Left cardiac atrium (tissue), 4 donors: Measurements from ENCODE around the gene RERE. TPM values are rescaled to one million over a fixed set of nuclear protein-coding genes. Genes with fewer than 3 reads are reported as not detected.
A peak's percentile ranks its signal among the peaks of the same experiment; 100 is the strongest.

Experiments
- ATAC-seq, 2 donors: fragments of 200-7000 bp; cut with Tn5 transposase; one replicate each; pipeline ENCODE4 v1.9.1; 2020; ENCODE audit warnings: mild to moderate bottlenecking in 2 of 2, moderate library complexity in 2 of 2
- DNase-seq: peaks from one replicate; pipeline ENCODE4 v3.0.0-alpha.2; 2020
- intact Hi-C, 2 donors: fragments of 100-400 bp; cut with DNase I; formaldehyde crosslinking; loops; one replicate each; pipeline versions ENCODE4 v1.14.1 to v1.15.1; 2022 to 2023
- total RNA-seq, 2 donors: library from RNA; stranded (reverse); fragmentation: NEBNext Ultra II Directional; extraction: Animal tissue kit (Norgen Biotek cat#: 25700); gene quantifications; one replicate each; pipeline ENCODE4 v1.2.1, GENCODE V29; 2021
- donor health status: DM: no; HTN: yes; CAD: no.
- donor health status: DM: no; HTN: yes; CAD: no; lungs with severe emphysema.
- donor health status: DM: yes; HTN: yes; CAD: no.
- donor health status: Dilated cardiomyopathy.

RERE gene
- total RNA-seq, 2 donors from 2014 or later, result 128 to 162 TPM

DNA sequence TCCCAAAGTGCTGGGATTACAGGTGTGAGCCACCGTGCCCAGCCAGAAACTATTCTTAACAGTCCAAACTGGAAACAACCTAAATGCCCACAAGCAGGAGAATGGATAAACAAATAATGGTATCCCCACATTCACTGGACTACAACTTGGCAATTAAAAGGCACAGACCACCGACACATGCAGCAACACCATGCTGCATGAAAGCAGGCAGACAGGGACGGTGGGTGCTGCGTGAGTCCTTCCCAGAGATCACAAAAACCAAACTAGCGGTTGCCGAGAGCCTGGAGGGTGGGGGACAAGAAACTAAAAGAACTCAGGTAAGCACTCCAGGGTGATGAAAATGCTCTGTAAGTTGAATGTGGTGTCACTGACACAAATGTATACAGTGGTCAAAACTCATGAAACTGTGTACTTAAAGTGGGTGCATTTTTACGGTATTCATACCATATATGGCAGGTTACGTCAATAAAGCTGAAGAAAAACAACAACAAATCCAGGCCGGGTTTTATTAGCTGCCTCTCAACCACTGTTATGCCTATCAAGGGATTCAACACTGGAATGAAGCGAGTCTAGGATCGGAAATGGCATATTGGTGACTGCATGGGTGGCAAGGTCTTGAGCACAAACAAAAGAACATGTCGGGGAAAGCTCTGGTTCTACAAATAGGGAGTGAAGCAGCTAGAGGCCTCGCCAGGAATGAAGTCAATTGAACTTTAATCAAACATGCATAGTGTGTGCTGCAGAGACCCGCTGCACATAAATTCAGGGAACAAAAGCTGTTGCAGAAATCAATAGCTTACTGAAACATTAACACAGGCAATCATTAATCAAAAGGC lies 447.2 kb downstream of the RERE start:
- DNase-seq (no peak), ATAC-seq (no peak)
- intact Hi-C loops, result loop anchor here (5.0 to 10.0 kb wide), 3 partner anchors 37 to 155 kb away; no protein-coding TSS in a partner anchor

DNA sequence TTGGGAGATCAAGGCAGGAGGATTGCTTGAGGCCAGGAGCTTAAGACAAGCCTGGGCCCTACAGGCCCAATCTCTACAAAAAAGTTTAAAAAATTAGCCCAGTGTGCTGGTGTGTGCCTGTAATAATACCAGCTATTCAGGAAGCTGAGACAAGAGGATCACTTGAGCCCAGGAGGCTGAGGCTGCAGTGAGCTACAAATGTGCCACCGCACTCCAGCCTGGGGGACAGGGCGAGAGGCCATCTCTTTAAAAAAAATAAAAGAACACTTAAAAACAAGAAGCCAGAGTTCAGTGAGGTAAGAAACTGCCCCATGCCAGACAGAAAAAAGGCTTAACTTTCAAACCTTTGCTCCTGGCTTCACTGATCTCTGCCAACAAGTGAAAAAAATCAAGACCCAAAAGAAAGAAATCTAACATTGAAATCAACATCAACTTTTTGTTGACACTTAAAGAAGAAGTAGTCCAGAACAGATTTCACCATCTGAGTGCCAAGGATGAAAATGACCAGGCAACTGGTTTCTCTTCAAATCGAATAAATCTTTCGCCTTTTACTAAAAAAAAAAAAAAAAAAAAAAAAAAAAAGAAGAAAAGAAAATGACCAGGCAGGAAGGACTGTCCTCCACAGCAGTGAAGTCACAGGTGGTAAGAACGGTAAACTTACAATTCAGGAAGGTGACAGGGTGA lies 448.3 kb downstream of the RERE start:
- intact Hi-C loops, result no loop called here
- DNase-seq (no peak), ATAC-seq (no peak)

DNA sequence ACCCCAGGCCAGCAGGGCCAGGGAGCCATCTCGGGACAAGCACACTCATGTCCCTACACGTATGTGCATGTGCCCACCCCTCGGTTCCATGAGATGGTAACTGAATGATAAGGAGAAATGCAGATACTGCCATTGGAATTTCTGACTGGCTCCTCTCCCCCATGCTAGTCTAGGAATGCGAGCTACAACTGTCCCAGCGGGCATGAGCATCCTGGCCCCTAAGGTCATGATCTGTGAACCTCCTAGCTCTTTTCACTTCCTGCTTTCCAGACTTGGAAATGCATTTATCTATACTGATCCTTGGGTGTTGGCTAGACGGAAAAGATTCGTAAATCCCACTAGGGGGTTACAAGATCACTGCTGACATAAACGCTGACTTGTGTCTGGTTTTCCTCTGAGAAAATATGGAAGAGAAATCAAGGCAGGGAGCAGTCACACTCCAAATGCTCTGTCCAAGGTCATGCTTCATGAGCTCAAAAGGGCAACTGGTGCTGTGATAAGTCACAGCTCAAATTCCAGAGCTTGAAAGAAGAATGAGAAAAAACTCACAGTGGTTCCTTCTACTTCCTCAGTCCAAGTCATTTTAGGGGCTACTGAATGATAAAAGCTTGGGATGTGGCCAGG lies 449.8 kb downstream of the RERE start:
- no peak for DNase-seq
- intact Hi-C loops, result no loop called here
- no peak for ATAC-seq

DNA sequence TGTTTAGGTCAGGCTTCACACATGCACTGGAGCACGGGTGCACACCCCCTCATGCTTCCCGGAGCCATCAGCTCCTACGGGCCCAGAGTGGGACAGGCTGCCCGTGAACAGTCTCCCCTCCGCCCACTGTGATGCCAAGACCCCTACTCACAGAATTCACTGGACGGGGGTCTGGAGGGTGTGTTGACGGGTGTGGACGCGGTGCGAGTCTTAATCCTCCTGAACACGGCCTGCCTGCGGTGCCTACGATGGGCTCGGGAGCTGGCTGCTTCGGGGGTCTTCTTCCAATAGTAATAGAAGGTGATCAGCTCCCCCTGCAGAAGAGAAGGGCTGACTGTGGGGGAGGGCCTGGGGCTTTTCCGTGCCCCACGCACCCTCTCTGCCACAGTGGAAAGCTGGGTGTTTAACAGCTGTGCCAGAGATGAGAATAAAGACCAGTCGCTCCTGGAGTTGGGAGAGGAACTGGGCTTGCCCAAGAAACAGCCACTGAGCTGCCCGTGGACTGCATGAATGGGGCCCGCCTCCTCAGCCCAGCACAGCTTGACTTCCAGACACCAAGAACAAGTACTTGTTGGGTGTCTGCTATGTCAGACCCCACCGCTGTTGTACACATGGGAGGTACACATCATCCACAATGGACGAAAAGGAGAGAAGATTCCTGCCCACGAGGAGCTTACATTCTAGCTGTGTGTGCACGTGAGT lies 451.6 kb downstream of the RERE start:
- no peak for DNase-seq
- intact Hi-C loops, result no loop called here

DNA sequence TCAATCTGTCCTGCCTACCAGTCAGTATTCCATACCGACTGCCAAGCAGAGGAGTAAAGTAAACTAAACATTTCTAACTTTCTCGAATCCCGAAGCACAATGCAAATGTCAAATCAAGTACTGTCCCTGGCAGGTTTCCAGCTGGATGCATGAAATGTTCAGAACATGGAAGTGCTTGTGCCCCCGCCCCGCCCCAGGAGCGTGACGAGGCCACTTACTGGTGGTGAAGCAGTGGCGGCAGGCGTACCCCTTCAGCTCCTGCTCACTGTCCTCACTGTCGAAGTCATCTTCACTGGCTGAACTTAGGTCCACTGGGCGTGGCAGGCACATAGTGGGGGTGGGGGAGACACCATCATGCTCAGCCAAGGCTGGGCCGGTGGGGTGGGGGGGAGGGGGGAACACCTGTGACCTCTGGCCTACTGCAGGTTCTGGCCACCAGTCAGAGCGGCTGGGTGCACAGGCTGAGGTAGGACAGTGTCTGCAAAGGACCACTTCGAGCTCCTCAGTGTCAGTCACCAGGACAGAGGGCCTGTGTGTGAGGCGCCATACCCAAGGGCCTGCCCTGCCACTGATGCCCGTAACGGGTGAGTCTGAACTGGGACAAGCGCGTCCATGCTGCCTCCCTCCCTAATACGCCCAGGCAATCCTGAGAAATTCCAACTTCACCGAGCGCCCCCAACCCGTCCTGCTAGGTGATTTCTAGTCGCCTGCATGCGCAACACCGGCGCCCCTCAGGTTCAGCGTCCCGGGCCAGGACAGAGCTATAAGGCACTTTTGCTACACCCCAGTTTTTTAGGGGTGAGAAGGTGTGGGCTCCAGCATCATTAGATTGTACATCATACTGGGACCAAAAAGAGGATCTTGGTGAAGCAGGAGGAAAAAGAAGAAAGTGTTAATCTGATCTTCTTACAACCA lies 452.7 kb downstream of the RERE start:
- ATAC-seq, result peak; percentile 25 to 39
- peak; percentile 81 for DNase-seq
- intact Hi-C loops, result no loop called here

More for the DNA sequence above, 451.6 kb downstream of the RERE start:
- no peak for ATAC-seq

DNA sequence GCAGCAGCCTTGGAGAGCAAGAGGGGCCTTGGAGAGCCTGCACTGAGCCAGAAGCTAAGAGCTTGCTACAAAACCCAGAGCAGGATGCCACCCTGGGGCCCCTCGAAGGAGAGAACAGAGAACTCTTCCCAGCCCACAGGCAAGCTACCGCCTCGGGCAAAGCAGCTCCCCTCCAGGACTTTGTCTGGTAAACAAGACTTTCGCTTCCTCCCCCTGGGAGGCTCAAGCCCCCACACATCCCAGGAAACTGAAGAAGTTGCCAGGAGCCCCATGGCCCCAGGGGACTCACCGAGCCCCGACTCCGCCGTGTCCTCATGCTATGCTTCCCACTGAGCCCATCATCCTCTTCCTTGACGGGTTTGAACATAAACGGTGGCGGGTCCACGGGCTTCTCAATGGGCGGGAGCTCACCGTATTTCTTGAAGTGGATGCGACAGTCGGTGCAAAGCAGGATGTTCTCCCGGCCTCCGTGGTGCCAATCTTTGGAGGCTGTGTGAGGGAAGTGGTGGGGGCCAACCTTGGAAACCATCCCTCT lies 453.6 kb downstream of the RERE start:
- intact Hi-C loops, result no loop called here
- DNase-seq, result no peak
- no peak for ATAC-seq

DNA sequence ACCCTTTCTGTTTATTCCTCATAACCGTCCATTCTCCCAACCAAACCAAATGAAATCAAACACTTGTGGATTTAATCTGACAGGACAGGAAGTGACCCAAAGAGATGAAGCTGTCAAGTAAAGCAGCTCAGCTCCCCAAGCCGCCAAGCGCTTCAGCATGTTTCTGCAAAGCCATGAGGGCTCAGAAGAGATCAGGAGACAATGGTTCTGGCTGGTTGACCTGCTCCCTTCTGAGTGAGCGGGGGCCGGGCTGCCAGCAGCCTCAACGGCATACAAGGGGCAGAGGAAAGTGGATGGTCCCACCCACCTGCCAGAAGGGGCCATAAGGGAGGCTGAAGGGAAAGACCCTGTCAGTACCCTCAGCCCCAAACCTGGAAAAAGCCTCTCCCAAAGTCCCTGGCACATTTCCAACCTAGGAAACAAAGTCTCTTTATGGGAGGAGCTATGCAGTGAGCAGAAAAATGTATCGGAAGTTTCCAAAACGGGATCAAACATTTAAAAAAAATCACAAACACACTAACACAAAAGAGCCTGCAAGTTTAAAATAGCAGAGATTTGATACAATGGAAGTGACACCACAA lies 454.2 kb downstream of the RERE start:
- intact Hi-C loops, result no loop called here
- ATAC-seq (no peak), DNase-seq (no peak)

DNA sequence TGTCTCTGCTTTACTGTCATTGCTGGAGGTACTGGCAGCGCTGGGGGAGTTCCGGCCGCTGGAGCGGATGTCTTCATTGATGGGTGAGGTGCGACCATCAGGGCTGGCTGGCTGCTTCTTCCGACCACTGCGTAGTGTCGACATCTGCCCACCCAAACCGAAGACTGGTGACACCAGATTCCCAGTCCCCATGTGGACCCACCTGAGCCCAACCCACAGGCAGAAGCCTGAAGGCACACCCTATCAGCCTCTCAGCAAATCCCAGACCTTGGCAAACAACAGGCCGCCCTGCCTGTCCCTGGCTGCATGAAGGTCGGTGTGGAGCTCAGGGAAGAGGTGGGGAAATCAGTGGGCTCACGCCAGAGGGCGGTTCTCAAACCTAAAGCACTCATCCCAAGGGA lies 454.7 kb downstream of the RERE start:
- peak in 1 of 2 donors; percentile 29 for ATAC-seq
- intact Hi-C loops, result no loop called here
- DNase-seq, result no peak

DNA sequence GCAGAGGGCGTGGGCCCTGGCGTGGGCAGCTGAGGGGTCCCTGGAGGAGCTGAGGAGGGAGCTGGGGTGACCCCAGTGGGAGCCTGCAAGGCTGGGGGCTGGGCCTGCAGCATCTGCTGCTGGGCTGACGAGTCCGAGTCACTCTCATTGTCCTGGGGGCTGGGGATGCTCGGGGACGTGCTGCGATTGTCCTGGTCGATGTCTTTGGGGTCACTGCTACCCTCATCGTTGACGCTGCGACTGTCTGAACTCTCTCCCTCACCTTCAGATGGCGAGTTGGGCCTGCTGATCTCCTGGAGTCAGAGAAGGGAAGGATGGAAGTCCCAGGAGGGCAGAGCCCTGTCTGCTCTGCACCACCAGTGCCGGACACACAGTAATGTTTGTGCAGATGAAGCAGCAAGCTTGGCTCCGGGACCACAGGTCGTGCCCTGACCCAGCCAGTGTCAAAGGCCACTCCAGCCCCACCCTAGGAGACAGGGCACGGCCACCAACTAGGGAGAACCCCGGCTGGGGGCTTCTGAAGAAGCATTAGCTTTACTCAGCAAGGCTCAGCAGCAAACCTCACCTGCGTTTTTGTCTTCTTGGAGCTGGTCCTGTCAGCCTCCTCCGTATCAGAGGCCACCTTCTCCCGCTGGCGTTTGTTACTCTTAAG lies 456.1 kb downstream of the RERE start:
- DNase-seq (no peak), ATAC-seq (no peak)
- intact Hi-C loops, result no loop called here

DNA sequence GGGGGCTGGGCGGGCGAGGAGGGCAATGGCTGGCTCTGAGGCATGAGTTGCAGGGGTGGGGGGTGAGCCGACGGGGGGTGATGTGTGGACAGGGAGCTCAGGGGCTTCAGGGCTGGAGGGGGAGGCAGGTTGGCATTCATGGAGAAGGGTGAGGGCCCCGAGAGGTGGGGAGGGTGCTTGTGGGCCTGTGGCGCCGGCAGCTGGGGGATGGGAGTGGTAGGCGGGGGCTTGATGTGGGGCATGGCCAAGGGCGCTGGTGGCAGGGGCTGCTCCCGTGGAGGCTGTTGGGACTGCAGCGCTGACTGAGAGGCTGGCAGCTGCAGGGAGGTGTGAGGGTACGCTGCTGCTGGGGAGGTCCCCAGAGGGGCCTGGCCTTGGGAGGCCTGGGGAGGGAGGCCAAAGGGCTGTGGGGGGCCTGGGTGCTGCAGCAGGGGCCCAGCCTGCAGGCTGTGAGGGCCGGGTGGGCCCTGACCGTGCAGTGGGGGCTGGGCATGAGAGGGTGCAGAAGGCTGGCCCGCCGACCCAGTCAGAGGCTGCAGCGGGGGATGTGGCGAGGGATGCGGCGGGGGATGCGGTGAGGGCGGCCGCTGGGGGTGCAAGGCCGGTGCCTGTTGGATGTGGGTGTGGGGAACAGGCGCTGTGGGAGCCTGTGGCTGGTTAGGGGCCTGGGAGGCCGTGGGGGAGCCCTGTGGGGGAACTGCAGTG lies 456.8 kb downstream of the RERE start:
- intact Hi-C loops, result no loop called here
- ATAC-seq, result no peak
- DNase-seq, result no peak

DNA sequence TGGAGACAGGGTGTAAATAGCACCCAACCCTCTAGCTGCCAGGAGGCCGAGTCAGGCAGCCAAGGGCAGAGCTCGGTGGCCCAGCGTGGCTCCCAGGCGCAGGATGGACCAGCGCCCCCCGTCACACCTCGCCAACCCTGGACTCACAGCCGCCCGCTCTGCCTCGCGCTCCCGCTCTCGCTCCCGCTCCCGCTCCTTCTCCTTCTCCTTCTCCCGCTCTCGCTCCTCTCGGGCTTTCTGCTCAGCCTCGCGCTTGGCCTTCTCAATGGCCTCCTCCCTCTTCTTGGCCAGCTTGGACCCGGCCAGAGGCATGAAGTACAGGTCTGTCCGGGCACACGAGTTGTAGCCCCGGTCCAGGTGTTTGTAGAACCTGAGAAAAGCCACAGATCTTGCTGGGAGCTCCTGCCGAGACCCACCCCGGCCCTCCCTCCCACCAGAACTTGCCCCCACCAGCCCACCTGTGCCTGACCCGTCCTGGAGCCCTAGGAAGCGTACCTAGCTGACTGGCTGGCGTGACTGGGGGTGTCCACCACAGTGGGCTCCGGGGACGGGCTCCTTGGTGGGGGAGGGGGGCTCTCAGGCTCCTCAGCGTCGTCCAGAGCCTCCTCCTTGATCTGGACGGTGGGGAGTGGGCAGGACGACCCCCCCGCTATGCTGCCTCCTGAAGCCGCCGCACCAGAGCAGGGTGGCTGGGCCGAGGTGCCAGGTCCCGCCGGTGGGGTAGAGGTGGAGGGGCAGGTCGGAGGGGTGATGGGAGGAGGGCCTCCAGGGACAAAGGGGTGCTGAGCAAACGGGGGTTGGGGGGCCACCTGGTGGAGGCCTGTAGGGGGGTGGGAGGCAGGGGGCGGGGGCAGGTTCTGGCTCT lies 457.6 kb downstream of the RERE start:
- DNase-seq (no peak), ATAC-seq (no peak)
- intact Hi-C loops, result no loop called here

DNA sequence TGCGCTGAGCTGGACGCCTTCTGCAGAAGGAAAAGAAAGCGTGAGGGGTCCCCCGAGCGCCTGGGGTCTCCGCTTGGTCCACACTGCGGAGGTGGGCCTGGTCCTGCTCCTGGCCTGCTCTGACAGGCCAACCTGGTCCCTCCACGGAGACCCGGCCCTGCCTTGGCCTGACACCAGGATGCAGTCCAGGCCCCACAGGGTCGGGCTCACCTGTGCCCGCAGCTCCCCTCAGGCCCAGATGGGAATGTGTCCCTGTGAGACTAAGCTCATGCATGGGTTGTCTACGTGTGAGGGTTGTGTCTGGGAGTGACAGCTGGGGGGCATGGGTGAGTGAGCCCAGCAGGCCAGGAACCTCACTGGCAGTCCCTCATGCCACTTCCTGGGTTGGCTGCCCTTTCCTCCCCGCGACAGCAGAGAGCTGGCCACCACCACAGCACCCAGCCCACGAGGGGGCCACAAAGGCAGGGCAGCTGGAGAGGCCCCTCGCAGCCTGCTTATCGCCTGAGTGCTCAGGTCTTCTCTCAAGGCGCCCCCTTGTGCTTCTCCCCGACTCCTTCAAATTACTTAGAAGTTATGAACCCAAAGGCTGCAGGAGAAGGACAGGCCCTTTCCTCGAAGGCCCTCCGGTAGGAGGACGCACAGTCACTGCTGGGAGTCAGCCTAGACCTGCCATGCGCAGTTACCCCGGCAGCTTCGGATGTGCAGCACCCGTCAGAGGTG lies 458.4 kb downstream of the RERE start:
- ATAC-seq, result no peak
- intact Hi-C loops, result no loop called here
- DNase-seq, result no peak

DNA sequence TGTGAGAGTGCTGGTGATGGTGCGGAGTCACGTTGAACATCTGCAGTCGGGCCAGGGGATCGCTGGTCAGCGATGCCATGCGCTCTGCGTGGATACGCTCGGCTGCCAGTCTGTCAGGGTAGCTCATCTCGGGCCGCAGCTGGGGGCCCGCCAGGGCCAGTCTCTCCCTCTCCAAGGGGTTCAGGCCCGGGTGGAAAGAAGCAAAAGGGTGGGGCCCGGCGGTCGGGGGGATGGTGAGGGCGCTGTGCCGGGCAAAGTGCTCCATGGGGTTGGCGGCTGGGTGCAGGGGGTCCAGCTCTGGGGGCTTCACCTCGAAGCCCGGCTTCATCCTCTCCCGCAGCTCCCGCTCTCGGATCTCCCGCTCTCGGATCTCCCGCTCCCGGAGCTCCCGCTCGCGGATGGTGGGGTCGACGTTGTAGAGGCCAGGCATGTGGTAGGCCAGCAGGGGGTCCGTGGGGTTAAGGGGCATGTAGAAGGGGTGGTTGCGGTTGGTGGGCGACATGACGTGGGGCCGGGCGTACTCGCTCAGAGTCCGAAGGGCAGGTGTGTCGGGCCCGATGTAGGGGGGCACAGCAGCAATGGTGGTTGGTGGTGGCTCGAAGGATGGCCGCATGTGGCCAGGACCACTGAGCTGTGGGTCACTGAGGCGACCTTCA lies 459.1 kb downstream of the RERE start:
- no peak for ATAC-seq
- intact Hi-C loops, result no loop called here
- DNase-seq, result no peak

DNA sequence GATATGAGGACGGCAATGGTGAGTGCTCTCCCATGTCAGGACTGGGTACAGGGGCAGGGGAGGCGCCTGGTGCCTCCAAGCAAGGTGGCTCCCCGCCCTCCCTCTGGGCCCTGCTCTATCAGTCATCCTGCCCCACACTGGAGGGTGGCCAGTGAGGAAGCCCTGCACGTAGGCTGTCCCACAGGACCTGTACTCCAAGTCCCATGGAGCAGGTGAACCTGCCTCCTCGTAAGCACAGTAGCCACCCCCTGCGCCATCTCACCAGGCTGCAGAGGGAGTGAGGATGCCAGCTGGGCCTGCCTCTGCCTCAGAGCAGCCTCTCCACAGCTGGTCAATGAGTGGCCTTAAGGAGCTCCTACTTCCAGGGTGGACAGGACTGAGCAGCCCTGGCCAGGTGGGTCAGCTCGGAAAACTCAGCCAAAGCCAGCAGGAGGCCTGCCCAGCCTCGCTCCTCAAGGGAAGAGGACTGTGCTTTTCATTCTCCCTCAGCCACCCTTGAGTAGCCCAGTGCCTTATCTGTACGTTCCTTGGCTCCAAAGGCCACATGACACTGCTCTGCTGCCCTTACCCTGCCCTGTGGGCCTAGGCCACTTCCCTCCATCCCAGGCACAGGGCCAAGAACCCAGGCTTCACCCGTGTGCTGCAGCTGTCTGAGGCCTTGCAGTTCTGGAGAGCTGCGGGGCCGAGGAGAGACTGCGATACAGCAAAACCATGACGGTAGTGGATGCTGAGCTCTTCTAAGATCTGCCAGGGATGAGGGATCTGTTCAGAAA lies 459.9 kb downstream of the RERE start:
- ATAC-seq (peak in 1 of 2 donors; percentile 7), DNase-seq (no peak)
- intact Hi-C loops, result no loop called here
